ENCODE results near the gene A2M. TPM values are rescaled to one million over a fixed set of nuclear protein-coding genes. Genes with fewer than 3 reads are reported as not detected.

A2M gene
- total and polyA plus RNA-seq, 2 experiments from 2014 or later, result 0.92 TPM; not detected in 1

- TF ChIP-seq JUNB (IDR thresholded peaks at IDR 0.05; ENCODE audit: unreplicated experiment) (no peak), ZNF462 (CRISPR knock-in tag; IDR thresholded peaks at IDR 0.05) (no peak), EZH2 (IDR thresholded peaks at IDR 0.05; ENCODE audit: low read depth, unreplicated experiment) (no peak), EZH2phosphoT487 (IDR thresholded peaks at IDR 0.05; ENCODE audit: unreplicated experiment) (no peak), STAT1 (IDR thresholded peaks at IDR 0.05; ENCODE audit: unreplicated experiment) (no peak), POLR2AphosphoS5 (IDR thresholded peaks at IDR 0.05; ENCODE audit: low read depth) (no peak), CREB1 (CRISPR knock-in tag; IDR thresholded peaks at IDR 0.05; ENCODE audit: low read depth) (no peak), ZNF331 (CRISPR knock-in tag; IDR thresholded peaks at IDR 0.05; ENCODE audit: low read depth) (no peak), REST (IDR thresholded peaks at IDR 0.05; ENCODE audit: unreplicated experiment) (no peak), CTCF (conservative IDR thresholded peaks at IDR 0.05; ENCODE audit: low read depth in 2 of 2) (no peak), ZNF114 (CRISPR knock-in tag; IDR thresholded peaks at IDR 0.05) (no peak), ETS1 (IDR thresholded peaks at IDR 0.05) (no peak), NANOG (IDR thresholded peaks at IDR 0.05; ENCODE audit: borderline replicate concordance) (no peak)
- Mint-ChIP-seq H3K4me1 (peaks cover 8% of the 10 kb centered on the region; the same call in 1 of the 3 replicates), H3K9me3 (peaks cover 20% of the 10 kb centered on the region), H3K27ac (no peak overlapping the region), H3K27me3 (ENCODE audit: insufficient read depth, low read depth, poor library complexity) (no peaks in the 10 kb centered on the region), H3K4me3 (no peak overlapping the region), H3K36me3 (ENCODE audit: low read depth) (peaks cover 9% of the 10 kb centered on the region; the same call in 2 of the 3 replicates)
- no peak overlapping the region for H3K4me3 ChIP-seq
- peaks cover 8% of the 10 kb centered on the region; the same call in 1 of the 2 replicates for H3K36me3 ChIP-seq (ENCODE audit: insufficient read depth)
- no peaks in the 10 kb centered on the region for H3K9me2 ChIP-seq (ENCODE audit: insufficient read depth)
- no peak overlapping the region for H3K4me2 ChIP-seq
- no peaks in the 10 kb centered on the region for H3K79me2 ChIP-seq (replicated peaks; ENCODE audit: insufficient read depth)
- no peaks in the 10 kb centered on the region for H3F3A ChIP-seq (replicated peaks; ENCODE audit: low read depth)
- no peak overlapping the region for H2AFZ ChIP-seq
- no peaks in the 10 kb centered on the region for H4K20me1 ChIP-seq (replicated peaks; ENCODE audit: insufficient read depth)
- peaks cover 4% of the 10 kb centered on the region for H3K4me1 ChIP-seq (ENCODE audit: insufficient read depth)
- no peaks in the 10 kb centered on the region for H3K27me3 ChIP-seq (ENCODE audit: insufficient read depth)
- ATAC-seq (no peak), DNase-seq (ENCODE audit: low spot score) (no peak)
- H3K27ac ChIP-seq (ENCODE audit: low read depth), result no peak overlapping the region
Observed at GRCh38 chr12:9087087-9087835, 28.5 kb downstream of the A2M start.

All from GM23338 (cell line).